Fibroblast of villous mesenchyme (primary cell): ENCODE measurements around the gene SPATA25. TPM values are rescaled to one million over a fixed set of nuclear protein-coding genes. Genes with fewer than 3 reads are reported as not detected.
"Not testable (repeated sequence)": the region's sequence is repeated elsewhere in the genome, so short reads cannot be mapped to it uniquely, and the experiment has no call there.

ENCODE experiments used
- DNase-seq: peaks from one replicate; pipeline ENCODE4 v3.0.0-alpha.2; 2010; ENCODE audit warnings: low read depth
- H3K4me3 ChIP-seq: 2 replicates; pipeline ENCODE4 v1.5.1; 2011; ENCODE audit warnings: low read depth, mild to moderate bottlenecking, low read length
- total RNA-seq: library from RNA; depleted of rRNA; stranded (reverse); fragments of >200 nt; gene quantifications from 2 replicates; pipeline ENCODE4 v1.2.3, GENCODE V29; 2012
- TF ChIP-seq, protein P1 (sequence below): IDR thresholded peaks from 2 replicates; pipeline ENCODE4 v1.5.1; 2012; ENCODE audit warnings: low read depth, mild to moderate bottlenecking, low read length; ENCODE audit not compliant: insufficient read depth

SPATA25 gene
- total RNA-seq, 1 donor: 0.43 TPM

DNA sequence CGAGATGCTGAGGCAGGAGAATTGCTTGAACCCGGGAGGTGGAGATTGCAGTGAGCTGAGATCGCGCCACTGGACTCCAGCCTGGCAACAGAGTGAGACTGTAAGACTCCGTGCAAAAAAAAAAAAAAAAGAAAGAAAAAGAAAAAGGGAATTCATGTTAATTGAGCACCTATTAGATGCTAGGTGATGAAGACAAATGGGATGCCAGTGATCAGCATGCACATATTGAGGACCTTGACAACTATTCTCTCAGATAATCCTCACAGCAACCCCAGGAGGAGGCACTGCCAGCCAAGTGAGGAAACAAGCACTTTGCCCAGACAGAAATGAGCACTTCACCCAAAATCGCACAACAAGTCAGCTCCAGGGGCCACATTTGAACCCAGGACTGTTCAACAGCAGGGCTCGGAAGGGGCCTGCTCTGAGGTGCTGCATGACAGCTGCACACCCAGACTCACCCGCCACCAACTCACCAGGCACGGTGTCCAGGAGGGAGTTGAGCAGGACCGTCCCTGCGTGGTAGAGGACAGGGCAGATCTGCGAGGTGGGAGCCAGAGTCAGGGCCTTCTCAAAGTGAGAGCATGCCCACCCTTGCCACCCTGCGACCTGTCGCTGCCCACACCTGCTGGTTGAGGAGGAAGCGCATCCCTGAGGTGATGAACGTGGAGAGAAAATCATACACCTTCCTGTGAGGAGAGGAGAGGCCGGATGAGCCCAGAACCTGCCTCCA is 20.0 kb upstream of the SPATA25 start:
- TF ChIP-seq, protein P1, sequence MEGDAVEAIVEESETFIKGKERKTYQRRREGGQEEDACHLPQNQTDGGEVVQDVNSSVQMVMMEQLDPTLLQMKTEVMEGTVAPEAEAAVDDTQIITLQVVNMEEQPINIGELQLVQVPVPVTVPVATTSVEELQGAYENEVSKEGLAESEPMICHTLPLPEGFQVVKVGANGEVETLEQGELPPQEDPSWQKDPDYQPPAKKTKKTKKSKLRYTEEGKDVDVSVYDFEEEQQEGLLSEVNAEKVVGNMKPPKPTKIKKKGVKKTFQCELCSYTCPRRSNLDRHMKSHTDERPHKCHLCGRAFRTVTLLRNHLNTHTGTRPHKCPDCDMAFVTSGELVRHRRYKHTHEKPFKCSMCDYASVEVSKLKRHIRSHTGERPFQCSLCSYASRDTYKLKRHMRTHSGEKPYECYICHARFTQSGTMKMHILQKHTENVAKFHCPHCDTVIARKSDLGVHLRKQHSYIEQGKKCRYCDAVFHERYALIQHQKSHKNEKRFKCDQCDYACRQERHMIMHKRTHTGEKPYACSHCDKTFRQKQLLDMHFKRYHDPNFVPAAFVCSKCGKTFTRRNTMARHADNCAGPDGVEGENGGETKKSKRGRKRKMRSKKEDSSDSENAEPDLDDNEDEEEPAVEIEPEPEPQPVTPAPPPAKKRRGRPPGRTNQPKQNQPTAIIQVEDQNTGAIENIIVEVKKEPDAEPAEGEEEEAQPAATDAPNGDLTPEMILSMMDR: no peak
- H3K4me3 ChIP-seq: no peak overlapping the region
- no peak for DNase-seq

DNA sequence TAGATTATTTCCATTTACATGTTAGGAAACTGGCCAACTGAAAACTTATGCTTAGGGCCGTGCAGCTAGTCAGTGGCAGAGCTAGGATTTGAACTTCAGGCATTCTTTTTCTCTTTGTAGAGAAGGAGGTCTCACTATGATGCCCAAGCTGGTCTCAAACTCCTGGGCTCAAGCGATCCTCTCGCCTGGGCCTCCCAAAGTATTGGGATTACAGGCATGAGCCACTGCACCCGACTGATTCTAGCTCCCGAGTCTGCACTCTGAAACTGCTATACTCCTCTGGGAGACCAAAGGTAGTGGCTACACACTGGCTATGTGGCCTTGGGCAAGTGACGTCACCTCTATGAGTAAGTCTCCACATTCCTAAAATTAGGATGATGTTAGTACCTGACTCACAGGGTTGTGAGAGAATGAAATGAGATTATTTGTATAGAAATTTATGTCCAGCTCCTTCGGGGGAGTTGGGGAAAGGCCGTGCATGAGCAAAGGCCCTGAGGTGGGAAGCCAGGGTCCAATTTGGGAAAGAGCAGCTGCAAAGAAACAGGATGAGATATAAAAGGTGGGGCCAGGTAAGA is 18.2 kb upstream of the SPATA25 start:
- TF ChIP-seq, protein P1: no peak
- no peak for DNase-seq
- H3K4me3 ChIP-seq: no peak overlapping the region

DNA sequence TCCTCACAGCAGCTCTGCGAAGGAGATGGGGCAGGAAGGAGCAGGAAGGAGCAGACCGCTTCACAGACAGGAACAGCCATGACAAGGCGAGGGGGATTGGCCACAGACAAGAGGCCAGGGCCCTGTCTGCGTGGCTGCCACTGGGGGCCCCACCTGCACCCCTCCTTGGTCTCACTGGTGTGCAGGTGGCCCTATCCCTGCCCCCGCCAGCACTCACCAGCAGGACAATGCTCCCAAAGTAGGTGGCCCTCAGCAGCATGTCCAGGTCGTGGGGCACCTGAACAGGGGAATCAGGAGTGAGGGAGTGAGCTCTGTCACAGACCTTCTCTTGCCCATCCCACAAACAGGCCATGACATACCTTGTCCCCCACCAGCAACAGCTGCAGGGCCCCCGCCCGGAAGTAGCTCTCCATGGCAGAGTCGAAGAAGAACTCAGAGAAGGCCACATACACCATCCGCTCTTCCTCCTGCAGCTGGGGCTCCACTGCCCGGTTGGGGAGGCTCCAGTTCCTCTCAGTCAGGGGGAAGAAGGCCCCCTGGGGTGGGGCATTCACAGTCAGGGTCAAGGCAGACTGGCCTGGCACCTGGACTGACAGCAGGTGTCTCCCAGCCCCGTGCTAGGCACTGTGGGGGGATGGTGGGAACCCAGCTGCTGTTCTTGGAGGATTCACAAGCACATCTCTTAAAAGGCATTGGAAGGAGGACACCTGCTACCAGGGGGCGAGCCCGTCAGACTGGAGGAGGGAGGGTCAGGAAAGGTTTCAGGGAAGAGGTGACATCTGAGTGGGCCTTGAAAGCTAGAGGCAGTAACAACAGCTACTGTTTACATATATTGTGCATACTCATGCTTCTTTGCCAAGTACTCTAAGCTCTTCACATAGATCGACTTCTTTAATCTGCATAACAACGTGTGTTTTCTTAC is 17.4 kb upstream of the SPATA25 start:
- no peak overlapping the region for H3K4me3 ChIP-seq
- no peak for DNase-seq
- TF ChIP-seq, protein P1: no peak

DNA sequence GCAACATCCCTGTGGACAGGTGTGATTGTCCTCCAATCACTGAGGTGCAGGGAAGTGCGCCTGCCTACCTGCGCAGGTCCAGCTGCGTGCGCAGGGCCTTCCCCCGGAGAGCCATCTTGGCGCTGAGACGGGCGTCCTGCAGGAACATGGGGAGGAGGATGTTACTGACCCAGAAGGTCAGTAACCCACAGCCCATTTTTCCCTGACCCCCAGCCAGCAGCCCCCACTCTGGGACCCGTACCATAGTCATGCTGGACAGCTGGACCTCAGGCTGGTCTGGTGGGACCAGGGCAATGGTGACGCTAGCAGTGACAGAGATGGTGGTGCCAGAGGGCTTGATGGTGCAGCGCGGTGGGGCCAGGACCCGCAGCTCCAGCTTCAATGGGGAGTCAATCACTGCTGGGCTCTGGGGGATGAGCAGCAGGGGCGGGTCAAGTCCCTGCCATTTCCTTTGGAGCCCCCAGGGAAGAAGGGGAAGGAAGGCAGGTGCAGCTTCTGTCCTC is 14.8 kb upstream of the SPATA25 start:
- TF ChIP-seq, protein P1: no peak
- no peak overlapping the region for H3K4me3 ChIP-seq
- DNase-seq: no peak

DNA sequence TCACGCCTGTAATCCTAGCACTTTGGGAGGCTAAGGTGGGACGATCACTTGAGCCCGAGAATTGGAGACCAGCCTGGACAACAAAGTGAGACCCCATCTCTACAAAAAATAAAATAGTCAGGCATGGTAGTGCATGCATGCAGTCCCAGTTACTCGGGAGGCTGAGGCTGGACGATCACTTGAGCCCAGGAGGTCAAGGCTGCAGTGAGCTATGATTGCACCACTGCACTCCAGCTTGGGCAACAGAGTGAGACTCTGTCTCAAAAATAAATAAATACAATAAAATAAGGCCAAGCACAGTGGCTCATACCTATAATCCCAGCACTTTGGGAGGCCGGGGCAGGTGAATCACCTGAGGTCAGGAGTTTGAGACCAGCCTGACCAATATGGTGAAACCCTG is 13.9 kb upstream of the SPATA25 start:
- H3K4me3 ChIP-seq, DNase-seq: not testable (repeated sequence)

DNA sequence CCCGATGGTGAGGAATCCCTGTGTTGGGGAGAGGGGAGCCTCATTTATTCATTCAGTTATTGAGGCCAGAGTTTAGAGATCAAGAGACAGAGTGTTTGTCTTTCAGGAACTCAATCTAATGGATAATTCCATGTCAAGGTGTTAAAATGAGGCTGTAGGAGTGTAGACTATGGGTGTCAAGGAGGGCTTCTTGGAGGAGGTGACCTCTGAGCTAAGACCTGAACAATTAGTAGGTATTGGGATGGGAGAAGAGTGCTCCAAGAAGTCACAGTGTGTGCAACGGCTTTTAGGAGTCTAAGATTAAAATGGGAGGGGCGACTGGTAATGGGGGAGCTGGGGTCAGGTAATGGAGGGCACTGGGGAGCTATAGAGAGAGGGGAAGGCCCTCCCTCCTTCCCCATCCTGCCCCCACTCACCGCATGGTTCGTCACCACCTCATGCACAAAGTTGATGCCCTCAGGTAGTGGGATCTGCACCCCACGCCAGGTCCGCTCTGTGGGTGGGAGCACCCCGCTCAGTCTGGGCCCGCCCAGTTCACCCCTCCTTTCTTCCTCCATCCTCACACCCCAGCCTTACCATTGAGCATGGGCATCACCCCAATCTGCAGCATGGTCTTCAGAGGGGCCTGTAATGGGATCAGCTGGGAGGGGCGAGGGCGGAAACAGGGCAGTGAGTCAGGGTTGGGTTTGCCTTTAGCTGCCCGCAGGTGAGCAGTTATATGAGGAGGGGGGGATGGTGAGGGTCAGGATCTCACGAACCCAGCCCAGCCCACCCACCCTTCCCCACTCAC is 11.8 kb upstream of the SPATA25 start:
- no peak overlapping the region for H3K4me3 ChIP-seq
- TF ChIP-seq, protein P1: no peak
- no peak for DNase-seq
